WTC11 (cell line): ENCODE measurements around the gene TNFAIP8L1. TPM values are rescaled to one million over a fixed set of nuclear protein-coding genes. Genes with fewer than 3 reads are reported as not detected.

Experiments used
- ATAC-seq: fragments of 200-7000 bp; cut with Tn5 transposase; 2 replicates; pipeline ENCODE4 v1.10.0; 2021; ENCODE audit warnings: mild to moderate bottlenecking, moderate library complexity
- CTCF ChIA-PET: fragments of 300-600 bp; sonication (Branson Sonifier 250); formaldehyde crosslinking; loops from one replicate; lab custom pipeline; 2021; ENCODE audit warnings: antibody characterized with exemption; lab: Charles Lee
- POLR2A ChIA-PET: fragments of 350-600 bp; sonication (Branson Sonifier 250); formaldehyde crosslinking; loops from one replicate; lab custom pipeline; 2021; ENCODE audit warnings: antibody characterized with exemption; lab: Charles Lee
- DNase-seq: peaks from one replicate; pipeline ENCODE4 v3.0.0; 2021; ENCODE audit warnings: low spot score
- H3K27ac Mint-ChIP-seq: 2 replicates; pipeline ENCODE4 v1.8.0; 2021; ENCODE audit warnings: mixed read lengths
- H3K27me3 Mint-ChIP-seq: 2 replicates; pipeline ENCODE4 v1.8.0; 2021; ENCODE audit warnings: low read depth, mild to moderate bottlenecking, moderate library complexity, mixed read lengths
- H3K36me3 Mint-ChIP-seq: 2 replicates; pipeline ENCODE4 v1.8.0; 2021; ENCODE audit warnings: mixed read lengths
- H3K4me1 Mint-ChIP-seq: 2 replicates; pipeline ENCODE4 v1.8.0; 2022; ENCODE audit warnings: mixed read lengths
- H3K4me3 Mint-ChIP-seq: 2 replicates; pipeline ENCODE4 v1.8.0; 2021; ENCODE audit warnings: mild to moderate bottlenecking, moderate library complexity, mixed read lengths
- H3K9me3 Mint-ChIP-seq: 2 replicates; pipeline ENCODE4 v1.8.0; 2021; ENCODE audit warnings: mixed read lengths
- ATF1 ChIP-seq: sonication (generic); formaldehyde crosslinking; IDR thresholded peaks from 2 replicates; pipeline ENCODE4 v1.8.1; 2023; ENCODE audit warnings: mild to moderate bottlenecking, moderate library complexity, missing genetic modification reagents
- CBFB ChIP-seq: sonication (generic); formaldehyde crosslinking; IDR thresholded peaks from 2 replicates; pipeline ENCODE4 v1.8.1; 2022; ENCODE audit warnings: mild to moderate bottlenecking, low read depth, missing genetic modification reagents
- CREB1 ChIP-seq: sonication (generic); formaldehyde crosslinking; IDR thresholded peaks from 2 replicates; pipeline ENCODE4 v1.8.0; 2023; ENCODE audit warnings: mild to moderate bottlenecking, missing genetic modification reagents
- GTF2I ChIP-seq: fragments of 250-450 bp; sonication (Bioruptor Pico); conservative IDR thresholded peaks from 2 replicates; pipeline ENCODE4 v1.4.0; 2021; ENCODE audit warnings: mild to moderate bottlenecking
- NFATC4 ChIP-seq: fragments of 250-450 bp; sonication (Bioruptor Pico); IDR thresholded peaks from 2 replicates; pipeline ENCODE4 v1.9.0; 2021; ENCODE audit warnings: mild to moderate bottlenecking
- NFE2L1 ChIP-seq: sonication (generic); formaldehyde crosslinking; IDR thresholded peaks from 2 replicates; pipeline ENCODE4 v1.8.1; 2023; ENCODE audit warnings: missing genetic modification reagents
- SMAD4 ChIP-seq: sonication (generic); formaldehyde crosslinking; IDR thresholded peaks from 2 replicates; pipeline ENCODE4 v1.8.0; 2022; ENCODE audit warnings: mild to moderate bottlenecking, missing genetic modification reagents
- ZNF121 ChIP-seq: sonication (generic); formaldehyde crosslinking; IDR thresholded peaks from 2 replicates; pipeline ENCODE4 v1.8.0; 2023; ENCODE audit warnings: missing genetic modification reagents
- total RNA-seq: library from RNA; stranded (reverse); gene quantifications from 3 replicates; pipeline ENCODE4 v1.2.3, GENCODE V29; 2021
- TF ChIP-seq, protein P1 (sequence below): sonication (generic); formaldehyde crosslinking; IDR thresholded peaks from 2 replicates; pipeline ENCODE4 v1.8.1; 2022; ENCODE audit warnings: mild to moderate bottlenecking, moderate library complexity, missing genetic modification reagents
- TF ChIP-seq, protein P2 (sequence below): fragments of 250-450 bp; sonication (Bioruptor Pico); IDR thresholded peaks from 2 replicates; pipeline ENCODE4 v1.8.0; 2021; ENCODE audit warnings: mild to moderate bottlenecking
- TF ChIP-seq, protein P3 (sequence below): sonication (generic); formaldehyde crosslinking; IDR thresholded peaks from 2 replicates; pipeline ENCODE4 v1.8.1; 2023; ENCODE audit warnings: mild to moderate bottlenecking, missing genetic modification reagents

Gene TNFAIP8L1
- total RNA-seq, 1 experiment from 2014 or later = 8.7 TPM

DNA sequence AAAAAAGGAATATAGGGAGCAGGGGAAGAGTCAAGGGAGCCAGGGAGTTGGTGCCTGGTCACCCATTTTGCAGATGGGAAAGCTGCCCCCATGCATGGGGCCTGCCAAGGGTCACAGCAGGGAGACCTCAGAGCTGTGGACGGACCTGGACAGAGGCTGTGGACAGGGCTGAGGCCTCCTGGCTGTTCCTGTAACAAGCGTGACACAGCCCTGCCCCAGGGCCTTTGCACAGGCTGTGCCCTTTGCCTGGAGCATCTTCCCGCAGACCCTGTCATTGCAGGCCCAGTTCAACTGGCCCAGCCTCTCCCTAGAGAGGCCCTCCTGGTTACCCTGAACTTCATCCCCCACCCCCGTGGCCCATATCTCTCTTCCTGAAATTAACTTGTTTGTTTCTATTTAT is 6.4 kb downstream of the TNFAIP8L1 start:
- no peaks in the 10 kb centered on the region for H3K9me3 Mint-ChIP-seq

DNA sequence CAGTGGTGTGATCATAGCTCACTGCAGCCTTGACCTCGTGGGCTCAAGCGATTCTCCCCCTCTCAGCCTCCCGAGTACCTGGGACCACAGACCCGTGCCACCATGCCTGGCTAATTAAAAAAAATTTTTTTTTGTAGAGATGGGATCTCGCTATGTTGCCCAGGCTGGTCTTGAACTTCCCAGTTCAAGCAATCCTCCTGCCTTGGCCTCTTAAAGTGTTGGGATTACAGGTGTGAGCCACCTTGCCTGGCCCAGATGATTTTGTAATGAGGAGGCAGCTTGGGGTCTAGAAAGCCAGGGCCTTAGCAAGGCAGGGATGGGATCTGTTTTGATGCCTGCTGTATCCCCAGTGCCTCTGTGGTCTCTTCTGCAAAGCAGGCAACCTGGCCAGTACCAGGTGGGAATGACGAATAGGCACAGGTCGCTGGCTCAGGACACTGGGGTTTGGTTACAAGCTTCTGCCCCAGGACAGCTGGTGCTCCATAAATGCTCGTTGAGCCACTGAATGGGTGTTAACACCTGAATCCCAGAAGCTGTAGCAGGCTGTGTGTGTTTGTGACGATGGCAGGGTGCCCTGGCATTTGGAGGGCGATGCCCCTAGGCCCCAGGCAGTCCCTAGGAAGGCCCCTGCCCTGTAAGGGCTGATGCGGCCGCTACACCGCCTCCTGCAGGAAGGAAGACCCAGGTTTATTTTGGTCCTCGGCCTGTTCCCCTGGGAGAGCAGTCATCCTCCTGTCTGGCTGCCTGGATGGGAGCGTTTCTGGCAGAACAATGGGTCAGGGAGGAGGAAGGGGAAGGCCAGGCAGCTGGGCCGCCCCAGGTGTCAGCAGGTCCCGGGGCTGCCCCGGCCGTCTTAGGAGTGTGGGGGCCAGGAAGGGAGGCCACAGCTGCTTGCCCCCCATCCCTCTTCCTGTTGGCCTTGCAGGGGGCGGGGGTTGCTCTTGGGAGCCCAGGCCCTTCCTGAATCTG is 8.6 kb downstream of the TNFAIP8L1 start:
- ChIA-PET POLR2A (interaction anchor here (0.6 kb wide), 1 partner anchor 51 kb away, joined by 6 read pairs; no protein-coding TSS in a partner anchor), CTCF (interaction anchor here (0.9 to 2.7 kb wide), 9 partner anchors 11 to 660 kb away, joined by 3 to 14 read pairs (median 4); no protein-coding TSS in a partner anchor)
- Mint-ChIP-seq H3K36me3 (peaks cover 3% of the 10 kb centered on the region; the same call in 1 of the 2 replicates), H3K9me3 (no peaks in the 10 kb centered on the region), H3K4me3 (no peak overlapping the region), H3K4me1 (0 out of 2 replicates have a peak, but pooled peaks cover 3% of the 10 kb centered on the region)
- ATAC-seq = peak; percentile 79
- TF ChIP-seq, protein P1, sequence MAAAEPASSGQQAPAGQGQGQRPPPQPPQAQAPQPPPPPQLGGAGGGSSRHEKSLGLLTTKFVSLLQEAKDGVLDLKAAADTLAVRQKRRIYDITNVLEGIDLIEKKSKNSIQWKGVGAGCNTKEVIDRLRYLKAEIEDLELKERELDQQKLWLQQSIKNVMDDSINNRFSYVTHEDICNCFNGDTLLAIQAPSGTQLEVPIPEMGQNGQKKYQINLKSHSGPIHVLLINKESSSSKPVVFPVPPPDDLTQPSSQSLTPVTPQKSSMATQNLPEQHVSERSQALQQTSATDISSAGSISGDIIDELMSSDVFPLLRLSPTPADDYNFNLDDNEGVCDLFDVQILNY (CRISPR knock-in tag) = 0 out of 2 replicates have a peak, but pooled peaks have one; percentile 24
- TF ChIP-seq, protein P2, sequence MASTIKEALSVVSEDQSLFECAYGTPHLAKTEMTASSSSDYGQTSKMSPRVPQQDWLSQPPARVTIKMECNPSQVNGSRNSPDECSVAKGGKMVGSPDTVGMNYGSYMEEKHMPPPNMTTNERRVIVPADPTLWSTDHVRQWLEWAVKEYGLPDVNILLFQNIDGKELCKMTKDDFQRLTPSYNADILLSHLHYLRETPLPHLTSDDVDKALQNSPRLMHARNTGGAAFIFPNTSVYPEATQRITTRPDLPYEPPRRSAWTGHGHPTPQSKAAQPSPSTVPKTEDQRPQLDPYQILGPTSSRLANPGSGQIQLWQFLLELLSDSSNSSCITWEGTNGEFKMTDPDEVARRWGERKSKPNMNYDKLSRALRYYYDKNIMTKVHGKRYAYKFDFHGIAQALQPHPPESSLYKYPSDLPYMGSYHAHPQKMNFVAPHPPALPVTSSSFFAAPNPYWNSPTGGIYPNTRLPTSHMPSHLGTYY = no peak
- TF ChIP-seq, all 79 proteins: peak for 1
- H3K27ac Mint-ChIP-seq = no peak overlapping the region
- no peaks in the 10 kb centered on the region for H3K27me3 Mint-ChIP-seq
- peak; percentile 46 for DNase-seq

More for the DNA sequence above, 6.4 kb downstream of the TNFAIP8L1 start:
- CTCF ChIA-PET = interaction anchor here (1.0 to 2.1 kb wide), 4 partner anchors 10 to 122 kb away, joined by 3 to 6 read pairs (median 6); no protein-coding TSS in a partner anchor
- Mint-ChIP-seq H3K36me3 (peaks cover 3% of the 10 kb centered on the region; the same call in 1 of the 2 replicates), H3K27me3 (no peaks in the 10 kb centered on the region), H3K4me1 (0 out of 2 replicates have a peak, but pooled peaks cover 3% of the 10 kb centered on the region), H3K4me3 (no peak overlapping the region), H3K27ac (no peak overlapping the region)
- ATAC-seq (no peak), DNase-seq (no peak)
- POLR2A ChIA-PET = no interaction called here
- TF ChIP-seq GTF2I (CRISPR knock-in tag) = peak; percentile 77
- no peak for TF ChIP-seq ZNF121 (CRISPR knock-in tag)

DNA sequence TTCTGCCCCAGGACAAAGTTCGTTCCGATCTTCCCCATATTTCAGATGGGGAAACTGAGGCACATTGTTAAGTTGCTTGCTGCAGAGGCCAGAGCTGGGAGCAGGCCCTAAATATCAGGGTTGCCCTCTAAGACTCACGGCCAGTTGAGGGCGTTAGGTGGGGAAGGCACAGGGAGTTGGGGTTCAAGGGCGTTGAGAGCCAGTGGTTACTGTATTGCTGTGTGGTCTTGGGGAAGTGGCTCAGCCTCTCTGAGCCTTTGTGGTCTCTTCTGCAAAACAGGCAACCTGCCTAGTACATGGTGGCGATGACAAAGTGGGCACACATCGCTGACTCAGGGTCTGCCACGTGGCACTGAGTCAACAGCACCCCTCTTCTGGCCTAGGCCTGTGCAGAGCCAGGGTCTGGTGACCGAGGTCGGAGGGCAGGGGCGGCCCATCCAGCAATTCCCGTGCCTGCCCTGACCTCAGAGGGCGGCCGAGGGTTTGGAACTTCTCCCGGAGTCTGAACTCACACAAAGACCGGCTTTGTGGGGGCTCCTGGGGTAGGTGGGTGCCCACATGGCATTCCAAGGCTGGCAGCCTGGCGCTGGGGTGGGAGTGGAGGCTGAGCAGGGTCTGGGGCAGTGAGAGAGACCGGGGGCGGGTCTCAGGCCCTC is 10.2 kb downstream of the TNFAIP8L1 start:
- Mint-ChIP-seq H3K27me3 (no peaks in the 10 kb centered on the region), H3K9me3 (no peaks in the 10 kb centered on the region), H3K27ac (no peak overlapping the region), H3K4me1 (0 out of 2 replicates have a peak, but pooled peaks cover 3% of the 10 kb centered on the region), H3K36me3 (peaks cover 3% of the 10 kb centered on the region; the same call in 1 of the 2 replicates)
- no peak for ATAC-seq
- POLR2A ChIA-PET = no interaction called here
- CTCF ChIA-PET = interaction anchor here (0.7 to 2.7 kb wide), 9 partner anchors 13 to 128 kb away, joined by 3 to 14 read pairs (median 4); partner anchors contain the start of gene PLIN5
- DNase-seq = no peak
- TF ChIP-seq SMAD4 (CRISPR knock-in tag) = 0 out of 2 replicates have a peak, but pooled peaks have one; percentile 23
- TF ChIP-seq, protein P3, sequence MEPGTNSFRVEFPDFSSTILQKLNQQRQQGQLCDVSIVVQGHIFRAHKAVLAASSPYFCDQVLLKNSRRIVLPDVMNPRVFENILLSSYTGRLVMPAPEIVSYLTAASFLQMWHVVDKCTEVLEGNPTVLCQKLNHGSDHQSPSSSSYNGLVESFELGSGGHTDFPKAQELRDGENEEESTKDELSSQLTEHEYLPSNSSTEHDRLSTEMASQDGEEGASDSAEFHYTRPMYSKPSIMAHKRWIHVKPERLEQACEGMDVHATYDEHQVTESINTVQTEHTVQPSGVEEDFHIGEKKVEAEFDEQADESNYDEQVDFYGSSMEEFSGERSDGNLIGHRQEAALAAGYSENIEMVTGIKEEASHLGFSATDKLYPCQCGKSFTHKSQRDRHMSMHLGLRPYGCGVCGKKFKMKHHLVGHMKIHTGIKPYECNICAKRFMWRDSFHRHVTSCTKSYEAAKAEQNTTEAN = no peak
- TF ChIP-seq, all 79 proteins: peak for 1
- no peak overlapping the region for H3K4me3 Mint-ChIP-seq

DNA sequence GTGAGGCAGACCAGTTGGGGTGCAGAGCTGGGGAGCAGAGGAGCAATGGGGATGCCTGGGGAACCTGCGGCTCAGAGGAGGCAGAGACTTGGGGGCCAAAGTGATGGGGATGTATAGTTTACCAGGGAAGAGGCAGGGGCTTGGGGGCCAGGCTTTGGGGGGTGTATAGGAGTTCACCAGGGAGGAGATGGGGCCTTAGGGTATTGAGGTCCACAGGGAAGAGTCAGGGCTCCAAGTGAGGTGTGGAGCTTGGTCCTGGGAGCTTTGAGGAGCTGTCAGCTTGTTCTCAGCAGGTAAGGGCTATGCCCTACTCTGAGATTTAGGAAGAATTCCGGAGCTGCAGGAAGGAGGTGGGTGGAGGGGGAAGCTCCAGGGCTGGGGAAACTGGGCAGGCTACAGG is 10.8 kb downstream of the TNFAIP8L1 start:
- Mint-ChIP-seq H3K27me3 (no peaks in the 10 kb centered on the region), H3K9me3 (no peaks in the 10 kb centered on the region), H3K36me3 (peaks cover 3% of the 10 kb centered on the region; the same call in 1 of the 2 replicates), H3K4me3 (no peak overlapping the region), H3K4me1 (0 out of 2 replicates have a peak, but pooled peaks cover 3% of the 10 kb centered on the region), H3K27ac (no peak overlapping the region)
- TF ChIP-seq CREB1 (CRISPR knock-in tag) (no peak), CBFB (no peak), NFE2L1 (CRISPR knock-in tag) (no peak), NFATC4 (CRISPR knock-in tag) (no peak), ATF1 (no peak)
- ChIA-PET POLR2A (no interaction called here), CTCF (interaction anchor here (0.5 to 2.3 kb wide), 8 partner anchors 11 to 177 kb away, joined by 3 to 8 read pairs (median 4); partner anchors contain the start of gene PLIN5)
- ATAC-seq (no peak), DNase-seq (no peak)
